ENCODE measurements around the gene LANCL2. TPM values are rescaled to one million over a fixed set of nuclear protein-coding genes. Genes with fewer than 3 reads are reported as not detected.

Gene LANCL2
- total and polyA plus RNA-seq, 2 donors from 2014 or later = 9.9 to 18.3 TPM

- TF ChIP-seq CTCF (IDR thresholded peaks at IDR 0.05; ENCODE audit: borderline replicate concordance, extremely low read depth, insufficient read depth) = no peak
Measured at GRCh38 chr7:55379285-55379684, 14.1 kb downstream of the LANCL2 start.

GRCh38 chr7:55381189-55381588 lies 16.1 kb downstream of the LANCL2 start:
- Histone ChIP-seq H3K9me3 (ENCODE audit: control insufficient read depth in 2 of 3, insufficient read depth in 1 of 3, low read length in 3 of 3) (no peaks in the 10 kb centered on the region), H3K9ac (ENCODE audit: low read length in 3 of 3) (no peak overlapping the region), H3K27me3 (ENCODE audit: control insufficient read depth, insufficient read depth, low read length) (no peaks in the 10 kb centered on the region), H3K27ac (ENCODE audit: low read depth in 2 of 2, low read length in 2 of 2) (no peak overlapping the region), H3K36me3 (ENCODE audit: control insufficient read depth in 2 of 3, insufficient read depth in 3 of 3, low read length in 3 of 3) (no peaks in the 10 kb centered on the region), H3K4me1 (ENCODE audit: control insufficient read depth in 2 of 3, insufficient read depth in 2 of 3, low read depth in 1 of 3, low read length in 3 of 3) (no peaks in the 10 kb centered on the region), H3K4me3 (ENCODE audit: low read length in 3 of 3) (no peak overlapping the region)
- FAIRE-seq (no peak), DNase-seq (no peak)
- no peak for TF ChIP-seq CTCF (IDR thresholded peaks at IDR 0.05; ENCODE audit: borderline replicate concordance, extremely low read depth, insufficient read depth)
- intact Hi-C loops (cut with DNase I) = no loop called here

More at GRCh38 chr7:55379285-55379684, 14.1 kb downstream of the LANCL2 start:
- Histone ChIP-seq H3K9ac (ENCODE audit: low read length in 3 of 3) (no peak overlapping the region), H3K27me3 (ENCODE audit: control insufficient read depth, insufficient read depth, low read length) (no peaks in the 10 kb centered on the region), H3K4me1 (ENCODE audit: control insufficient read depth in 2 of 3, insufficient read depth in 2 of 3, low read depth in 1 of 3, low read length in 3 of 3) (no peaks in the 10 kb centered on the region), H3K4me3 (ENCODE audit: low read length in 3 of 3) (no peak overlapping the region), H3K9me3 (ENCODE audit: control insufficient read depth in 2 of 3, insufficient read depth in 1 of 3, low read length in 3 of 3) (no peaks in the 10 kb centered on the region), H3K36me3 (ENCODE audit: control insufficient read depth in 2 of 3, insufficient read depth in 3 of 3, low read length in 3 of 3) (no peaks in the 10 kb centered on the region), H3K27ac (ENCODE audit: low read depth in 2 of 2, low read length in 2 of 2) (no peak overlapping the region)
- FAIRE-seq = no peak
- intact Hi-C loops (cut with DNase I) = no loop called here
- no peak for DNase-seq

DNA sequence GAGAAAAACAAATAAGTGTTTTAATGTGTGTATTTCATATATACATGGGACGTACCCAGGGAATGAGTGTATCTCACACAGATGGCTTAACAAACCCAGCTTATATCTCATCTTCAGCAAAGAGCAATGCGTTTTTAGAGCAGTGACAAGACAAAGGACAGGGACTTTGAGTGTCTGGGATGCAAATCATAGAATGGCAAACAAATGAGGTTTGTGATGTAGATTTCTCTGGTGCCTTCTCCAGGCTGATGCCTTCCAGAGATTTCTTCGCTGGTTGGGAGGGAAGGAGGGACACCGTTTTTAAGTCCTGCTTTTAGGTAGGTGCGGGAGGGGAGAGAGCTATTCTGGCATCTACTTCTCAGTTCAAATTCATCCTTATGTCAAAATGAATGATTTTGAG lies 16.6 kb downstream of the LANCL2 start:
- FAIRE-seq (no peak), DNase-seq (no peak)
- Histone ChIP-seq H3K27ac (ENCODE audit: low read depth in 2 of 2, low read length in 2 of 2) (no peak overlapping the region), H3K4me3 (ENCODE audit: low read length in 3 of 3) (no peak overlapping the region), H3K27me3 (ENCODE audit: control insufficient read depth, insufficient read depth, low read length) (no peaks in the 10 kb centered on the region), H3K4me1 (ENCODE audit: control insufficient read depth in 2 of 3, insufficient read depth in 2 of 3, low read depth in 1 of 3, low read length in 3 of 3) (no peaks in the 10 kb centered on the region), H3K9me3 (ENCODE audit: control insufficient read depth in 2 of 3, insufficient read depth in 1 of 3, low read length in 3 of 3) (peaks cover 0 to 2% (median 0%) of the 10 kb centered on the region in 3 donors), H3K9ac (ENCODE audit: low read length in 3 of 3) (no peak overlapping the region), H3K36me3 (ENCODE audit: control insufficient read depth in 2 of 3, insufficient read depth in 3 of 3, low read length in 3 of 3) (no peaks in the 10 kb centered on the region)
- intact Hi-C loops (cut with DNase I) = no loop called here
- TF ChIP-seq CTCF (IDR thresholded peaks at IDR 0.05; ENCODE audit: borderline replicate concordance, extremely low read depth, insufficient read depth) = no peak

- H3K4me1 ChIP-seq (ENCODE audit: control insufficient read depth in 2 of 3, insufficient read depth in 2 of 3, low read depth in 1 of 3, low read length in 3 of 3) = no peaks in the 10 kb centered on the region
- H3K27ac ChIP-seq (ENCODE audit: low read depth in 2 of 2, low read length in 2 of 2) = no peak overlapping the region
- no peak for TF ChIP-seq CTCF (IDR thresholded peaks at IDR 0.05; ENCODE audit: borderline replicate concordance, extremely low read depth, insufficient read depth)
- no peak for FAIRE-seq
- H3K27me3 ChIP-seq (ENCODE audit: control insufficient read depth, insufficient read depth, low read length) = no peaks in the 10 kb centered on the region
- peaks cover 0 to 7% (median 0%) of the 10 kb centered on the region in 3 donors for H3K9me3 ChIP-seq (ENCODE audit: control insufficient read depth in 2 of 3, insufficient read depth in 1 of 3, low read length in 3 of 3)
- H3K36me3 ChIP-seq (ENCODE audit: control insufficient read depth in 2 of 3, insufficient read depth in 3 of 3, low read length in 3 of 3) = no peaks in the 10 kb centered on the region
- intact Hi-C loops (cut with DNase I) = no loop called here
- H3K9ac ChIP-seq (ENCODE audit: low read length in 3 of 3) = no peak overlapping the region
- H3K4me3 ChIP-seq (ENCODE audit: low read length in 3 of 3) = no peak overlapping the region
- DNase-seq = no peak
Measured at GRCh38 chr7:55382251-55382650, 17.1 kb downstream of the LANCL2 start.
